ENCODE results near the gene JAML. TPM values are rescaled to one million over a fixed set of nuclear protein-coding genes. Genes with fewer than 3 reads are reported as not detected.

The JAML gene
- total and polyA plus RNA-seq, 9 of the 15 experiments (the other 6 are each of a cell fraction or from before 2014, with no cell fraction given): 0.05 to 0.32 (median 0.22) TPM; not detected in 4

- TF ChIP-seq ARID4B (CRISPR knock-in tag; IDR thresholded peaks at IDR 0.05): no peak; the same call in 1 of the 2 replicates
- no peak for TF ChIP-seq ZNF134 (CRISPR knock-in tag; conservative IDR thresholded peaks at IDR 0.05)
- TF ChIP-seq NEUROD1 (IDR thresholded peaks at IDR 0.05; ENCODE audit: borderline replicate concordance, low read depth, low read length, partially characterized antibody): no peak
- TF ChIP-seq KDM1A (IDR thresholded peaks at IDR 0.05): no peak
- TF ChIP-seq WHSC1 (IDR thresholded peaks at IDR 0.05; ENCODE audit: low read length): no peak
- no peak for TF ChIP-seq ZNF696 (CRISPR knock-in tag; conservative IDR thresholded peaks at IDR 0.05)
- peak; percentile 59 for TF ChIP-seq SAP30 (IDR thresholded peaks at IDR 0.05; ENCODE audit: borderline replicate concordance, insufficient read depth, low read depth, low read length, poor library complexity, severe bottlenecking)
- TF ChIP-seq, protein P1, sequence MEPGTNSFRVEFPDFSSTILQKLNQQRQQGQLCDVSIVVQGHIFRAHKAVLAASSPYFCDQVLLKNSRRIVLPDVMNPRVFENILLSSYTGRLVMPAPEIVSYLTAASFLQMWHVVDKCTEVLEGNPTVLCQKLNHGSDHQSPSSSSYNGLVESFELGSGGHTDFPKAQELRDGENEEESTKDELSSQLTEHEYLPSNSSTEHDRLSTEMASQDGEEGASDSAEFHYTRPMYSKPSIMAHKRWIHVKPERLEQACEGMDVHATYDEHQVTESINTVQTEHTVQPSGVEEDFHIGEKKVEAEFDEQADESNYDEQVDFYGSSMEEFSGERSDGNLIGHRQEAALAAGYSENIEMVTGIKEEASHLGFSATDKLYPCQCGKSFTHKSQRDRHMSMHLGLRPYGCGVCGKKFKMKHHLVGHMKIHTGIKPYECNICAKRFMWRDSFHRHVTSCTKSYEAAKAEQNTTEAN (CRISPR knock-in tag; IDR thresholded peaks at IDR 0.05): no peak
- TF ChIP-seq MBD2 (IDR thresholded peaks at IDR 0.05; ENCODE audit: borderline replicate concordance, low read depth): no peak
- TF ChIP-seq, protein P2, sequence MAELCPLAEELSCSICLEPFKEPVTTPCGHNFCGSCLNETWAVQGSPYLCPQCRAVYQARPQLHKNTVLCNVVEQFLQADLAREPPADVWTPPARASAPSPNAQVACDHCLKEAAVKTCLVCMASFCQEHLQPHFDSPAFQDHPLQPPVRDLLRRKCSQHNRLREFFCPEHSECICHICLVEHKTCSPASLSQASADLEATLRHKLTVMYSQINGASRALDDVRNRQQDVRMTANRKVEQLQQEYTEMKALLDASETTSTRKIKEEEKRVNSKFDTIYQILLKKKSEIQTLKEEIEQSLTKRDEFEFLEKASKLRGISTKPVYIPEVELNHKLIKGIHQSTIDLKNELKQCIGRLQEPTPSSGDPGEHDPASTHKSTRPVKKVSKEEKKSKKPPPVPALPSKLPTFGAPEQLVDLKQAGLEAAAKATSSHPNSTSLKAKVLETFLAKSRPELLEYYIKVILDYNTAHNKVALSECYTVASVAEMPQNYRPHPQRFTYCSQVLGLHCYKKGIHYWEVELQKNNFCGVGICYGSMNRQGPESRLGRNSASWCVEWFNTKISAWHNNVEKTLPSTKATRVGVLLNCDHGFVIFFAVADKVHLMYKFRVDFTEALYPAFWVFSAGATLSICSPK (IDR thresholded peaks at IDR 0.05; ENCODE audit: borderline replicate concordance): no peak
- TF ChIP-seq, protein P3, sequence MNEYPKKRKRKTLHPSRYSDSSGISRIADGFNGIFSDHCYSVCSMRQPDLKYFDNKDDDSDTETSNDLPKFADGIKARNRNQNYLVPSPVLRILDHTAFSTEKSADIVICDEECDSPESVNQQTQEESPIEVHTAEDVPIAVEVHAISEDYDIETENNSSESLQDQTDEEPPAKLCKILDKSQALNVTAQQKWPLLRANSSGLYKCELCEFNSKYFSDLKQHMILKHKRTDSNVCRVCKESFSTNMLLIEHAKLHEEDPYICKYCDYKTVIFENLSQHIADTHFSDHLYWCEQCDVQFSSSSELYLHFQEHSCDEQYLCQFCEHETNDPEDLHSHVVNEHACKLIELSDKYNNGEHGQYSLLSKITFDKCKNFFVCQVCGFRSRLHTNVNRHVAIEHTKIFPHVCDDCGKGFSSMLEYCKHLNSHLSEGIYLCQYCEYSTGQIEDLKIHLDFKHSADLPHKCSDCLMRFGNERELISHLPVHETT (CRISPR knock-in tag; conservative IDR thresholded peaks at IDR 0.05 in 1 of 2, IDR thresholded peaks at IDR 0.05 in 1 of 2): no peak
- TF ChIP-seq ZNF431 (CRISPR knock-in tag; IDR thresholded peaks at IDR 0.05): no peak
- no peak for TF ChIP-seq ZFP36 (IDR thresholded peaks at IDR 0.05; ENCODE audit: low read depth, low read length, partially characterized antibody)
These were observed 79.3 kb downstream of the JAML start (continued) for GRCh38 chr11:118145285-118146227.
